IPS-NIHi7 (cell line): Measurements from ENCODE around the gene EGFR.

ENCODE experiments used
- DNase-seq: peaks from one replicate; pipeline ENCODE4 v3.0.0; 2012; ENCODE audit warnings: mixed read lengths; ENCODE audit errors: extremely low spot score

EGFR gene

GRCh38 chr7:55100544-55101327 is 81.9 kb downstream of the EGFR start:
- no peak for DNase-seq

- DNase-seq = no peak
Measured at GRCh38 chr7:55101359-55101758, 82.5 kb downstream of the EGFR start.

- DNase-seq = no peak
Measured at GRCh38 chr7:55104123-55104522, 85.3 kb downstream of the EGFR start.

- no peak for DNase-seq
Measured at GRCh38 chr7:55104712-55105433, 86.1 kb downstream of the EGFR start.

- no peak for DNase-seq
Measured at GRCh38 chr7:55105952-55106351, 87.1 kb downstream of the EGFR start.

- no peak for DNase-seq
Measured at GRCh38 chr7:55107946-55108345, 89.1 kb downstream of the EGFR start.

- no peak for DNase-seq
Measured at GRCh38 chr7:55108401-55108800, 89.6 kb downstream of the EGFR start.

- no peak for DNase-seq
Measured at GRCh38 chr7:55108818-55109217, 90.0 kb downstream of the EGFR start.

- DNase-seq = no peak
Measured at GRCh38 chr7:55109404-55110167, 90.8 kb downstream of the EGFR start.

- no peak for DNase-seq
Measured at GRCh38 chr7:55110282-55110992, 91.6 kb downstream of the EGFR start.

GRCh38 chr7:55110993-55111361 is 92.2 kb downstream of the EGFR start:
- no peak for DNase-seq

- DNase-seq = no peak
Measured at GRCh38 chr7:55112056-55112455, 93.2 kb downstream of the EGFR start.

GRCh38 chr7:55113760-55114540 is 95.1 kb downstream of the EGFR start:
- DNase-seq = no peak

GRCh38 chr7:55117286-55117685 is 98.5 kb downstream of the EGFR start:
- DNase-seq = no peak

- DNase-seq = no peak
Measured at GRCh38 chr7:55118426-55118825, 99.6 kb downstream of the EGFR start.

GRCh38 chr7:55119571-55119970 is 100.8 kb downstream of the EGFR start:
- no peak for DNase-seq

GRCh38 chr7:55120074-55120473 is 101.3 kb downstream of the EGFR start:
- DNase-seq = no peak

- no peak for DNase-seq
Measured at GRCh38 chr7:55120501-55121198, 101.8 kb downstream of the EGFR start.

- DNase-seq = no peak
Measured at GRCh38 chr7:55121249-55121648, 102.4 kb downstream of the EGFR start.

- no peak for DNase-seq
Measured at GRCh38 chr7:55122263-55122662, 103.4 kb downstream of the EGFR start.
